ENCODE data around the gene MYMK. TPM values are rescaled to one million over a fixed set of nuclear protein-coding genes. Genes with fewer than 3 reads are reported as not detected.

MYMK gene
- polyA plus RNA-seq, 1 experiment, result not detected

GRCh38 chr9:133518706-133519449 lies 5.9 kb downstream of the MYMK start:
- TF ChIP-seq CTCF (IDR thresholded peaks at IDR 0.05; ENCODE audit: insufficient read depth, low read depth, low read length), result no peak
- no peaks in the 10 kb centered on the region for H3K36me3 ChIP-seq (ENCODE audit: control insufficient read depth, insufficient read depth, low read length)
- H3K4me3 ChIP-seq (ENCODE audit: low read depth, low read length), result no peak overlapping the region
- no peaks in the 10 kb centered on the region; the same call in none of the 2 replicates for H3K27me3 ChIP-seq (ENCODE audit: control insufficient read depth, insufficient read depth, low read length)
- CTCF ChIA-PET, result interaction anchor here (0.9 kb wide), 1 partner anchor 476 kb away, joined by 3 read pairs; no protein-coding TSS in a partner anchor
- POLR2A ChIA-PET, result no interaction called here
- no peak for DNase-seq (ENCODE audit: low read depth)

- no peak for DNase-seq (ENCODE audit: low read depth)
- H3K27me3 ChIP-seq (ENCODE audit: control insufficient read depth, insufficient read depth, low read length), result no peaks in the 10 kb centered on the region; the same call in none of the 2 replicates
- TF ChIP-seq CTCF (IDR thresholded peaks at IDR 0.05; ENCODE audit: insufficient read depth, low read depth, low read length), result no peak
- ChIA-PET POLR2A (no interaction called here), CTCF (interaction anchor here (0.9 kb wide), 1 partner anchor 477 kb away, joined by 3 read pairs; no protein-coding TSS in a partner anchor)
- H3K4me3 ChIP-seq (ENCODE audit: low read depth, low read length), result no peak overlapping the region
- H3K36me3 ChIP-seq (ENCODE audit: control insufficient read depth, insufficient read depth, low read length), result no peaks in the 10 kb centered on the region
These were observed 6.6 kb downstream of the MYMK start for GRCh38 chr9:133518200-133518599.

- ChIA-PET POLR2A (no interaction called here), CTCF (no interaction called here)
- no peak for DNase-seq (ENCODE audit: low read depth)
- Histone ChIP-seq H3K36me3 (ENCODE audit: control insufficient read depth, insufficient read depth, low read length) (no peaks in the 10 kb centered on the region), H3K27me3 (ENCODE audit: control insufficient read depth, insufficient read depth, low read length) (no peaks in the 10 kb centered on the region; the same call in none of the 2 replicates), H3K4me3 (ENCODE audit: low read depth, low read length) (no peak overlapping the region)
- no peak for TF ChIP-seq CTCF (IDR thresholded peaks at IDR 0.05; ENCODE audit: insufficient read depth, low read depth, low read length)
These were observed 7.0 kb downstream of the MYMK start for GRCh38 chr9:133517711-133518110.

GRCh38 chr9:133516961-133517350 lies 7.8 kb downstream of the MYMK start:
- no peak overlapping the region for H3K4me3 ChIP-seq (ENCODE audit: low read depth, low read length)
- H3K36me3 ChIP-seq (ENCODE audit: control insufficient read depth, insufficient read depth, low read length), result no peaks in the 10 kb centered on the region
- DNase-seq (ENCODE audit: low read depth), result no peak
- H3K27me3 ChIP-seq (ENCODE audit: control insufficient read depth, insufficient read depth, low read length), result no peaks in the 10 kb centered on the region; the same call in none of the 2 replicates
- ChIA-PET CTCF (no interaction called here), POLR2A (no interaction called here)
- no peak for TF ChIP-seq CTCF (IDR thresholded peaks at IDR 0.05; ENCODE audit: insufficient read depth, low read depth, low read length)

GRCh38 chr9:133516256-133516960 lies 8.4 kb downstream of the MYMK start:
- no peak for DNase-seq (ENCODE audit: low read depth)
- CTCF ChIA-PET, result no interaction called here
- Histone ChIP-seq H3K36me3 (ENCODE audit: control insufficient read depth, insufficient read depth, low read length) (no peaks in the 10 kb centered on the region), H3K4me3 (ENCODE audit: low read depth, low read length) (no peak overlapping the region), H3K27me3 (ENCODE audit: control insufficient read depth, insufficient read depth, low read length) (no peaks in the 10 kb centered on the region; the same call in none of the 2 replicates)
- POLR2A ChIA-PET, result no interaction called here
- TF ChIP-seq CTCF (IDR thresholded peaks at IDR 0.05; ENCODE audit: insufficient read depth, low read depth, low read length), result no peak
